Body of pancreas (tissue), 4 donors: ENCODE results near the gene CEP83. TPM values are rescaled to one million over a fixed set of nuclear protein-coding genes. Genes with fewer than 3 reads are reported as not detected.

Source experiments
- ATAC-seq: fragments of 150-250 bp; one replicate; pipeline ENCODE4 v1.9.1; 2016
- DNase-seq, 4 donors: peaks; one replicate each; pipeline ENCODE4 v3.0.0-alpha.2; 2019
- H3K27ac ChIP-seq, 4 donors: fragments of 200-600 bp; sonication (generic); 1 replicate in 3 of 4; 2 replicates in 1 of 4; pipeline versions ENCODE4 v1.5.1 to v1.6.1; 2016 to 2019; ENCODE audit warnings: mild to moderate bottlenecking in 1 of 4, mixed read lengths in 1 of 4, moderate library complexity in 1 of 4
- H3K27me3 ChIP-seq, 2 donors: fragments of 200-600 bp; sonication (generic); one replicate each; pipeline ENCODE4 v1.6.0; 2016; ENCODE audit warnings: mild to moderate bottlenecking in 1 of 2
- H3K36me3 ChIP-seq, 2 donors: fragments of 200-600 bp; sonication (generic); replicated peaks in 1 of 2; 2 replicates each; pipeline ENCODE4 v1.5.1; 2016; ENCODE audit warnings: low read depth in 2 of 2; ENCODE audit not compliant: insufficient read depth in 1 of 2
- H3K4me1 ChIP-seq: fragments of 200-600 bp; sonication (generic); one replicate; pipeline ENCODE4 v1.6.0; 2016
- H3K4me3 ChIP-seq, 2 donors: fragments of 200-600 bp; sonication (generic); 1 replicate in 1 of 2; 2 replicates in 1 of 2; pipeline ENCODE4 v1.5.1; 2016 to 2019
- H3K9me3 ChIP-seq, 3 donors: fragments of 200-600 bp; sonication (generic); 1 replicate in 2 of 3; 2 replicates in 1 of 3; pipeline ENCODE4 v1.5.1; 2016
- POLR2A ChIP-seq, 3 donors: fragments of 450-650 bp; IDR thresholded peaks; one replicate each; pipeline ENCODE4 v1.6.1; 2016; ENCODE audit warnings: antibody characterized with exemption in 3 of 3, mild to moderate bottlenecking in 2 of 3
- WGBS, 2 donors: methylation state at CpG; one replicate each; pipeline ENCODE4 v1.1.5; 2017; 5-methylcytosine and 5-hydroxymethylcytosine counted together
- intact Hi-C: fragments of 100-400 bp; cut with DNase I; formaldehyde crosslinking; loops from one replicate; pipeline ENCODE4 v1.15.1; 2023
- total RNA-seq, 2 donors: library from RNA; depleted of rRNA; stranded (reverse); fragments of >200 nt; gene quantifications; one replicate each; pipeline ENCODE4 v1.1.0, GENCODE V29; 2016
- TF ChIP-seq, protein P1 (sequence below), 7 experiments: fragments of 450-650 bp in 4 of 7; fragments of 200-600 bp in 3 of 7; sonication (generic) in 3 of 7; IDR thresholded peaks; one replicate each; pipeline ENCODE4 v1.5.1; 2016 to 2019; ENCODE audit warnings: antibody characterized with exemption in 7 of 7

Gene CEP83
- total RNA-seq, 2 donors from 2014 or later, result 41.8 to 48.1 TPM

DNA sequence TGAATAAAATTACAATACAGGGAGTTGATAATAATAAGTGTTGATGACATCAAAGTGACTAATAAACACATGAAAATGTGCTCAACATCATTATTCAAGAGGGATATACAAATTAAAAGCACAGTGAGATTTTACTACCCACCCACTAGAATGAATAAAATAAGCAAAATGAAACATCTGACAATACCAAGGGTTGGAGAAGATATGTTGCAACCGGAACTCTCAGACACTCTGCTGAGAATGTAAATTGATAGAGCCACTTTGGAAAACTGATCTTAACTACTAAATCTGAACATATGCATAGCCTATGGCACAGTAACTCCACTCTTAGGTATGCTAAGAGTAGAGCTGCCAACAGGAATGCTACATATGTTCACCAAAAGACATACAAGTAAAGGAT lies 44.0 kb upstream of the CEP83 start:
- H3K9me3 ChIP-seq, result no peaks in the 10 kb centered on the region
- no peak overlapping the region for H3K4me3 ChIP-seq
- H3K27ac ChIP-seq, result no peak overlapping the region
- no peaks in the 10 kb centered on the region for H3K27me3 ChIP-seq
- 0 to 96% methylated on average over 1 of the region's 1 CpG for WGBS, 2 donors
- no peak for TF ChIP-seq POLR2A (IDR thresholded peaks at IDR 0.05)
- TF ChIP-seq, protein P1, sequence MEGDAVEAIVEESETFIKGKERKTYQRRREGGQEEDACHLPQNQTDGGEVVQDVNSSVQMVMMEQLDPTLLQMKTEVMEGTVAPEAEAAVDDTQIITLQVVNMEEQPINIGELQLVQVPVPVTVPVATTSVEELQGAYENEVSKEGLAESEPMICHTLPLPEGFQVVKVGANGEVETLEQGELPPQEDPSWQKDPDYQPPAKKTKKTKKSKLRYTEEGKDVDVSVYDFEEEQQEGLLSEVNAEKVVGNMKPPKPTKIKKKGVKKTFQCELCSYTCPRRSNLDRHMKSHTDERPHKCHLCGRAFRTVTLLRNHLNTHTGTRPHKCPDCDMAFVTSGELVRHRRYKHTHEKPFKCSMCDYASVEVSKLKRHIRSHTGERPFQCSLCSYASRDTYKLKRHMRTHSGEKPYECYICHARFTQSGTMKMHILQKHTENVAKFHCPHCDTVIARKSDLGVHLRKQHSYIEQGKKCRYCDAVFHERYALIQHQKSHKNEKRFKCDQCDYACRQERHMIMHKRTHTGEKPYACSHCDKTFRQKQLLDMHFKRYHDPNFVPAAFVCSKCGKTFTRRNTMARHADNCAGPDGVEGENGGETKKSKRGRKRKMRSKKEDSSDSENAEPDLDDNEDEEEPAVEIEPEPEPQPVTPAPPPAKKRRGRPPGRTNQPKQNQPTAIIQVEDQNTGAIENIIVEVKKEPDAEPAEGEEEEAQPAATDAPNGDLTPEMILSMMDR (IDR thresholded peaks at IDR 0.05), result no peak
- DNase-seq (no peak), ATAC-seq (no peak)
- intact Hi-C loops, result no loop called here
- H3K36me3 ChIP-seq, result no peaks in the 10 kb centered on the region
- H3K4me1 ChIP-seq, result no peaks in the 10 kb centered on the region

DNA sequence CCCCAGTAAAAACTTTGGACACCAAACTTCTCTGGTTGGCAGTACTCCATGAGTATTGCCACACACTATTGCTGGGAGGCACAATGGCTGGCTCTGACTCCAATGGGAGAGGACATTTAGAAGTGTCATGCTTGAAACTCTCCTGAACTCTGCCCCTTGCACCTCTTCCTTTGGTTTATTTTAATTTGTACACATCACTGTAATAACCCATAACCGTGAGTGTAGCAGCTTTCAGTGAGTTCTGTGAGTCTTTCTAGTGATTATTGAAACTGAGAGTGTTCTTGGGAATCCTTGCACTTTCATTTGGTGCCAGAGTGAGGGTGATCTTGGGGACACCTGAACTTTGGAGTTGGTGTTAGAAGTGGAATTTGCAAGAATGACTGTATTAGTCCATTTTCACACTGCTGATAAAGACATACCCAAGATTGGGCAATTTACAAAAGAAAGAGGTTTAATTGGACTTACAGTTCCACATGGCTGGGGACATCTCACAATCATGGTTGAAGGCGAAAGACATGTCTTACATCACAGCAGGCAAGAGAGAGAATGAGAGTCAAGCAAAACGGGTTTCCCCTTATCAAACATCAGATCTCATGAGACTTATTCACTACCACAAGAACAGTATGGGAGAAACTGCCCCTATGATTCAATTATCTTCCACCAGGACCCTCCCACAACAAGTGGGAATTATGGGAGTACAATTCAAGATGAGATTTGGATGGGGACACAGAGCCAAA lies 41.3 kb upstream of the CEP83 start:
- intact Hi-C loops, result no loop called here
- no peak for ATAC-seq
- no peaks in the 10 kb centered on the region for H3K36me3 ChIP-seq
- H3K4me1 ChIP-seq, result no peaks in the 10 kb centered on the region
- H3K27me3 ChIP-seq, result no peaks in the 10 kb centered on the region
- H3K9me3 ChIP-seq, result no peaks in the 10 kb centered on the region
- DNase-seq, result no peak
- H3K4me3 ChIP-seq, result no peak overlapping the region
- WGBS, 2 donors, result 33 to 73% methylated on average over 3 of the region's 3 CpGs
- no peak overlapping the region for H3K27ac ChIP-seq
- TF ChIP-seq, protein P1 (IDR thresholded peaks at IDR 0.05), result no peak
- no peak for TF ChIP-seq POLR2A (IDR thresholded peaks at IDR 0.05)

DNA sequence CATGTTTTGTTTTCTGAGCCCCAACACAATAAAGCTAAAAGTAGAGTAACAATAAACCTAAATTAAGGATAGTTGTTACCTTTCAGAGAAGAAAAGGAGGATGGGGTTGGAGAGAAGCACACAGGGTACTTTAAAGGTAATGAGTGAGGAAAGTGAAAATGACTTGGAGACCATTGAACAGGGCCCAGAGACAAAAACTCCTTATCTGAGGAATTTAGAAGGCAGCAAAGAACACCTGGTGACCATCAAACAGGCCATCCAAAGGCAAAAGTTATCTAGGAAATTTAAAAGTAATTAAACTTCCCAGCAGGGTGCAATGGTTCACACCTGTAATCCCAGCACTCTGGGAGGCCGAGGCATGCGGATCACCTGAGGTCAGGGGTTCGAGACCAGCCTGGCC lies 39.0 kb upstream of the CEP83 start:
- Histone ChIP-seq H3K4me1 (no peaks in the 10 kb centered on the region), H3K27me3 (no peaks in the 10 kb centered on the region), H3K36me3 (no peaks in the 10 kb centered on the region), H3K4me3 (no peak overlapping the region), H3K27ac (no peak overlapping the region), H3K9me3 (no peaks in the 10 kb centered on the region)
- TF ChIP-seq POLR2A (IDR thresholded peaks at IDR 0.05), result no peak
- intact Hi-C loops, result no loop called here
- 61 to 74% methylated on average over 3 of the region's 3 CpGs for WGBS, 2 donors
- no peak for ATAC-seq
- DNase-seq, result no peak

DNA sequence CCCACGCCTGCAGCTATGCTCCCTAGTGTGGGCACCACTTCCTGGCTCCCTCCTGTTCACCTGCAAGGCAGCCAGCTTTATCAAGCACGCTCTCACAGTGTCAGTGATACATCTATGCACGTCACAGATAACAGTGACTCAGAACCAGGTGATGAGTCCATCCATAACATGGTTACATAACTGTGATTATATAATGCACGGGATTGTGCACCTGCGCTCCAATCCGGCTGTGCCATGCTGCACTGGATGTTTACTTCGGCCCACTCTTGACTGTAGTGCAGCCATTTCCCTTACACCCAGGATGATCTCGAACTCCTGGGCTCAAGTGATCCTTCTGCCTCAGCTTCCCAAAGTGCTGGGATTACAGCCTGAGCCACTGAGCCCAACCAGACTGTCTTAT lies 38.4 kb upstream of the CEP83 start:
- Histone ChIP-seq H3K4me3 (no peak overlapping the region), H3K27ac (no peak overlapping the region), H3K27me3 (no peaks in the 10 kb centered on the region), H3K4me1 (no peaks in the 10 kb centered on the region), H3K36me3 (no peaks in the 10 kb centered on the region), H3K9me3 (no peaks in the 10 kb centered on the region)
- intact Hi-C loops, result no loop called here
- DNase-seq (no peak), ATAC-seq (no peak)
- no peak for TF ChIP-seq POLR2A (IDR thresholded peaks at IDR 0.05)
- TF ChIP-seq, protein P1 (IDR thresholded peaks at IDR 0.05), result no peak
- WGBS, 2 donors, result 78 to 85% methylated on average over 8 of the region's 8 CpGs

DNA sequence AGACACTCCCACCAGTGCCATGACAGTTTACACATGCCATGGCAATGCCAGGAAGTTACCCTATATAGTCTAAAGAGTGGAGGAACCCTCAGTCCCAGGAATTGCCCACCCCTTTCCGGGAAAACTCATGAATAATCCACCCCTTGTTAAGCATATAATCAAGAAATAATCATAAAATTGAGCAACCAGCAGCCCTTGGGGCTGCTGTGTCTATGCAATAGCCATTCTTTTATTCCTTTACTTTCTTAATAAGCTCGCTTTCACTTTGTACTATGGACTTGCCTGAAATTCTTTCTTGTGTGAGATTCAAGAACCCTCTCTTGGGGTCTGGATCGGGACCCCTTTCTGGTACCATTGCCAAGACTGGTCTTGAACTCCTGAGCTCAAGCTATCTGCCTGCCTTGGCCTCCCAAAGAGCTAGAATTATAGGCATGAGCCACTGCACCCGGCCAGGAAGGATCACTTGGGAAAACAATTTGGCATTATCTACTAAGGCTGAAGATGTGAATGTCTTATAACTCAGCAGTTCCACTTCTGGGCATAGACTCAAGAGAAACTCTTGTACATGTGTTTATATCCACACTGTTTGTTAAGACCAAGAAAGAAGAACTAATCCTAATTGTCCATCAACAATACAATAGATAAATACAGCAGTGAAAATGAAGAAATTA lies 35.9 kb upstream of the CEP83 start:
- Histone ChIP-seq H3K9me3 (no peaks in the 10 kb centered on the region), H3K36me3 (no peaks in the 10 kb centered on the region), H3K4me3 (no peak overlapping the region), H3K4me1 (no peaks in the 10 kb centered on the region), H3K27ac (no peak overlapping the region), H3K27me3 (no peaks in the 10 kb centered on the region)
- 66 to 70% methylated on average over 4 of the region's 4 CpGs for WGBS, 2 donors
- no peak for DNase-seq
- ATAC-seq, result no peak
- intact Hi-C loops, result no loop called here
- no peak for TF ChIP-seq POLR2A (IDR thresholded peaks at IDR 0.05)
- TF ChIP-seq, protein P1 (IDR thresholded peaks at IDR 0.05), result no peak
